OCI-LY1 (cell line): ENCODE data around the gene NAAA.

ENCODE experiments used
- CTCF ChIP-seq: fragments of 200-600 bp; sonication (generic), shearing (Covaris generic); IDR thresholded peaks from 2 replicates; pipeline ENCODE4 v1.5.1; 2017; ENCODE audit warnings: mild to moderate bottlenecking, antibody characterized with exemption, low read length, moderate library complexity, mixed read lengths
- EZH2 ChIP-seq: fragments of 200-600 bp; sonication (generic), shearing (Covaris generic); IDR thresholded peaks from 2 replicates; pipeline ENCODE4 v1.8.0; 2017; ENCODE audit warnings: borderline replicate concordance, mixed run types, mild to moderate bottlenecking, antibody characterized with exemption, low read length, moderate library complexity, mixed read lengths

GRCh38 chr4:75950213-75950815 lies 9.5 kb upstream of the NAAA start:
- TF ChIP-seq CTCF (no peak), EZH2 (no peak)
